ENCODE data around the gene ZNF283.

ZNF283 gene

GRCh38 chr19:43826787-43827754, at the start of gene ZNF283:
TSS of gene ZNF283 (plus strand) at chr19:43827321. CDS start at chr19:43833505, 6,184 bp downstream.
- peak within 1 kb of the TSS; percentile 54 for H3K27ac ChIP-seq (ENCODE audit: low read depth, low read length)

GRCh38 chr19:43778651-43779050, 48.5 kb upstream of the ZNF283 start:
- peaks cover 8 to 26% (median 22%) of the 10 kb centered on the region in 5 donors for H3K27me3 ChIP-seq (ENCODE audit: control insufficient read depth in 5 of 5, insufficient read depth in 4 of 5, low read length in 5 of 5)
- no peaks in the 10 kb centered on the region for H3K36me3 ChIP-seq (ENCODE audit: control insufficient read depth in 5 of 5, insufficient read depth in 5 of 5, low read length in 5 of 5)
- H3K9ac ChIP-seq (ENCODE audit: low read length in 5 of 5), result no peak overlapping the region
- no peaks in the 10 kb centered on the region for H3K9me3 ChIP-seq (ENCODE audit: control insufficient read depth in 5 of 5, low read length in 5 of 5)
- peaks cover 0 to 45% (median 13%) of the 10 kb centered on the region in 5 donors for H3K4me1 ChIP-seq (ENCODE audit: control insufficient read depth in 5 of 5, insufficient read depth in 5 of 5, low read length in 5 of 5)
- H3K27ac ChIP-seq (ENCODE audit: low read depth, low read length), result no peak overlapping the region
- no peak overlapping the region for H3K4me3 ChIP-seq (ENCODE audit: low read depth in 1 of 5, low read length in 5 of 5)

More at GRCh38 chr19:43826787-43827754, at the start of gene ZNF283:
- Histone ChIP-seq H3K9ac (ENCODE audit: low read length in 5 of 5) (peak within 1 kb of the TSS; percentile 50 to 73 (median 63)), H3K4me3 (ENCODE audit: low read depth in 1 of 5, low read length in 5 of 5) (peak within 1 kb of the TSS; percentile 64 to 89 (median 81)), H3K9me3 (ENCODE audit: control insufficient read depth in 5 of 5, low read length in 5 of 5) (peaks cover 0 to 3% (median 0%) of the 10 kb centered on the region in 5 donors), H3K36me3 (ENCODE audit: control insufficient read depth in 5 of 5, insufficient read depth in 5 of 5, low read length in 5 of 5) (peaks cover 9 to 22% (median 16%) of the 10 kb centered on the region in 5 donors), H3K27me3 (ENCODE audit: control insufficient read depth in 5 of 5, insufficient read depth in 4 of 5, low read length in 5 of 5) (peaks cover 0 to under 1% (median 0%) of the 10 kb centered on the region in 5 donors), H3K4me1 (ENCODE audit: control insufficient read depth in 5 of 5, insufficient read depth in 5 of 5, low read length in 5 of 5) (peaks cover 0 to 14% (median 11%) of the 10 kb centered on the region in 5 donors)

GRCh38 chr19:43779147-43779819, 47.8 kb upstream of the ZNF283 start:
- no peaks in the 10 kb centered on the region for H3K9me3 ChIP-seq (ENCODE audit: control insufficient read depth in 5 of 5, low read length in 5 of 5)
- H3K36me3 ChIP-seq (ENCODE audit: control insufficient read depth in 5 of 5, insufficient read depth in 5 of 5, low read length in 5 of 5), result no peaks in the 10 kb centered on the region
- peak overlapping the region in 1 of 5 donors; percentile 54 for H3K9ac ChIP-seq (ENCODE audit: low read length in 5 of 5)
- H3K27ac ChIP-seq (ENCODE audit: low read depth, low read length), result peak overlapping the region; percentile 16
- peak overlapping the region in 2 of 5 donors; percentile 3 to 17 for H3K4me3 ChIP-seq (ENCODE audit: low read depth in 1 of 5, low read length in 5 of 5)
- H3K27me3 ChIP-seq (ENCODE audit: control insufficient read depth in 5 of 5, insufficient read depth in 4 of 5, low read length in 5 of 5), result peaks cover 8 to 23% (median 17%) of the 10 kb centered on the region in 5 donors
- peaks cover 1 to 41% (median 11%) of the 10 kb centered on the region in 5 donors for H3K4me1 ChIP-seq (ENCODE audit: control insufficient read depth in 5 of 5, insufficient read depth in 5 of 5, low read length in 5 of 5)

GRCh38 chr19:43779820-43780219, 47.3 kb upstream of the ZNF283 start:
- Histone ChIP-seq H3K36me3 (ENCODE audit: control insufficient read depth in 5 of 5, insufficient read depth in 5 of 5, low read length in 5 of 5) (no peaks in the 10 kb centered on the region), H3K27me3 (ENCODE audit: control insufficient read depth in 5 of 5, insufficient read depth in 4 of 5, low read length in 5 of 5) (peaks cover 8 to 22% (median 17%) of the 10 kb centered on the region in 5 donors), H3K27ac (ENCODE audit: low read depth, low read length) (peak overlapping the region; percentile 16), H3K9ac (ENCODE audit: low read length in 5 of 5) (peak overlapping the region in 1 of 5 donors; percentile 54), H3K4me3 (ENCODE audit: low read depth in 1 of 5, low read length in 5 of 5) (peak overlapping the region in 2 of 5 donors; percentile 11 to 17), H3K4me1 (ENCODE audit: control insufficient read depth in 5 of 5, insufficient read depth in 5 of 5, low read length in 5 of 5) (peaks cover 2 to 41% (median 7%) of the 10 kb centered on the region in 5 donors), H3K9me3 (ENCODE audit: control insufficient read depth in 5 of 5, low read length in 5 of 5) (no peaks in the 10 kb centered on the region)

- H3K4me1 ChIP-seq (ENCODE audit: control insufficient read depth in 5 of 5, insufficient read depth in 5 of 5, low read length in 5 of 5), result peaks cover 2 to 43% (median 11%) of the 10 kb centered on the region in 5 donors
- H3K9ac ChIP-seq (ENCODE audit: low read length in 5 of 5), result peak within 1 kb of the TSS in 1 of 5 donors; percentile 54
- peaks cover 8 to 17% (median 12%) of the 10 kb centered on the region in 5 donors for H3K27me3 ChIP-seq (ENCODE audit: control insufficient read depth in 5 of 5, insufficient read depth in 4 of 5, low read length in 5 of 5)
- no peaks in the 10 kb centered on the region for H3K9me3 ChIP-seq (ENCODE audit: control insufficient read depth in 5 of 5, low read length in 5 of 5)
- no peaks in the 10 kb centered on the region for H3K36me3 ChIP-seq (ENCODE audit: control insufficient read depth in 5 of 5, insufficient read depth in 5 of 5, low read length in 5 of 5)
- H3K27ac ChIP-seq (ENCODE audit: low read depth, low read length), result peak within 1 kb of the TSS; percentile 16
- H3K4me3 ChIP-seq (ENCODE audit: low read depth in 1 of 5, low read length in 5 of 5), result peak within 1 kb of the TSS in 2 of 5 donors; percentile 11 to 17
These were observed 46.2 kb upstream of the ZNF283 start, which contains the start of gene KCNN4 for GRCh38 chr19:43780706-43781525. TSS of gene KCNN4 (minus strand) at chr19:43780973. CDS start at chr19:43780861, 112 bp downstream.

- Histone ChIP-seq H3K36me3 (ENCODE audit: control insufficient read depth in 5 of 5, insufficient read depth in 5 of 5, low read length in 5 of 5) (no peaks in the 10 kb centered on the region), H3K27ac (ENCODE audit: low read depth, low read length) (no peak overlapping the region), H3K9ac (ENCODE audit: low read length in 5 of 5) (no peak overlapping the region), H3K27me3 (ENCODE audit: control insufficient read depth in 5 of 5, insufficient read depth in 4 of 5, low read length in 5 of 5) (peaks cover 8 to 17% (median 12%) of the 10 kb centered on the region in 5 donors), H3K9me3 (ENCODE audit: control insufficient read depth in 5 of 5, low read length in 5 of 5) (no peaks in the 10 kb centered on the region), H3K4me1 (ENCODE audit: control insufficient read depth in 5 of 5, insufficient read depth in 5 of 5, low read length in 5 of 5) (peaks cover 2 to 42% (median 11%) of the 10 kb centered on the region in 5 donors), H3K4me3 (ENCODE audit: low read depth in 1 of 5, low read length in 5 of 5) (no peak overlapping the region)
These were observed 45.4 kb upstream of the ZNF283 start for GRCh38 chr19:43781630-43782310.

- peaks cover 8 to 17% (median 12%) of the 10 kb centered on the region in 5 donors for H3K27me3 ChIP-seq (ENCODE audit: control insufficient read depth in 5 of 5, insufficient read depth in 4 of 5, low read length in 5 of 5)
- no peak overlapping the region for H3K9ac ChIP-seq (ENCODE audit: low read length in 5 of 5)
- no peaks in the 10 kb centered on the region for H3K9me3 ChIP-seq (ENCODE audit: control insufficient read depth in 5 of 5, low read length in 5 of 5)
- no peak overlapping the region for H3K27ac ChIP-seq (ENCODE audit: low read depth, low read length)
- no peak overlapping the region for H3K4me3 ChIP-seq (ENCODE audit: low read depth in 1 of 5, low read length in 5 of 5)
- no peaks in the 10 kb centered on the region for H3K36me3 ChIP-seq (ENCODE audit: control insufficient read depth in 5 of 5, insufficient read depth in 5 of 5, low read length in 5 of 5)
- peaks cover 2 to 38% (median 11%) of the 10 kb centered on the region in 5 donors for H3K4me1 ChIP-seq (ENCODE audit: control insufficient read depth in 5 of 5, insufficient read depth in 5 of 5, low read length in 5 of 5)
These were observed 44.8 kb upstream of the ZNF283 start for GRCh38 chr19:43782311-43782660.

GRCh38 chr19:43782689-43783231, 44.4 kb upstream of the ZNF283 start:
- Histone ChIP-seq H3K27me3 (ENCODE audit: control insufficient read depth in 5 of 5, insufficient read depth in 4 of 5, low read length in 5 of 5) (peaks cover 8 to 17% (median 12%) of the 10 kb centered on the region in 5 donors), H3K36me3 (ENCODE audit: control insufficient read depth in 5 of 5, insufficient read depth in 5 of 5, low read length in 5 of 5) (no peaks in the 10 kb centered on the region), H3K9ac (ENCODE audit: low read length in 5 of 5) (no peak overlapping the region), H3K4me3 (ENCODE audit: low read depth in 1 of 5, low read length in 5 of 5) (no peak overlapping the region), H3K9me3 (ENCODE audit: control insufficient read depth in 5 of 5, low read length in 5 of 5) (no peaks in the 10 kb centered on the region), H3K4me1 (ENCODE audit: control insufficient read depth in 5 of 5, insufficient read depth in 5 of 5, low read length in 5 of 5) (peaks cover 2 to 35% (median 11%) of the 10 kb centered on the region in 5 donors), H3K27ac (ENCODE audit: low read depth, low read length) (no peak overlapping the region)
